8988T (cell line): ENCODE data around the gene DGKG.

Experiments
- DNase-seq: peaks from one replicate; pipeline ENCODE4 v3.0.0; 2011

DGKG gene

GRCh38 chr3:186099178-186099577, 262.9 kb downstream of the DGKG start:
- DNase-seq, result no peak

GRCh38 chr3:186098740-186099139, 263.3 kb downstream of the DGKG start:
- DNase-seq, result no peak

- DNase-seq, result no peak
Measured at GRCh38 chr3:186097663-186098451, 264.2 kb downstream of the DGKG start.

GRCh38 chr3:186097317-186097662, 264.7 kb downstream of the DGKG start:
- DNase-seq, result no peak
